ENCODE data around the gene ANGPTL2. TPM values are rescaled to one million over a fixed set of nuclear protein-coding genes. Genes with fewer than 3 reads are reported as not detected.

ANGPTL2 gene
- total RNA-seq, 1 experiment from 2014 or later: 0.20 TPM

DNA sequence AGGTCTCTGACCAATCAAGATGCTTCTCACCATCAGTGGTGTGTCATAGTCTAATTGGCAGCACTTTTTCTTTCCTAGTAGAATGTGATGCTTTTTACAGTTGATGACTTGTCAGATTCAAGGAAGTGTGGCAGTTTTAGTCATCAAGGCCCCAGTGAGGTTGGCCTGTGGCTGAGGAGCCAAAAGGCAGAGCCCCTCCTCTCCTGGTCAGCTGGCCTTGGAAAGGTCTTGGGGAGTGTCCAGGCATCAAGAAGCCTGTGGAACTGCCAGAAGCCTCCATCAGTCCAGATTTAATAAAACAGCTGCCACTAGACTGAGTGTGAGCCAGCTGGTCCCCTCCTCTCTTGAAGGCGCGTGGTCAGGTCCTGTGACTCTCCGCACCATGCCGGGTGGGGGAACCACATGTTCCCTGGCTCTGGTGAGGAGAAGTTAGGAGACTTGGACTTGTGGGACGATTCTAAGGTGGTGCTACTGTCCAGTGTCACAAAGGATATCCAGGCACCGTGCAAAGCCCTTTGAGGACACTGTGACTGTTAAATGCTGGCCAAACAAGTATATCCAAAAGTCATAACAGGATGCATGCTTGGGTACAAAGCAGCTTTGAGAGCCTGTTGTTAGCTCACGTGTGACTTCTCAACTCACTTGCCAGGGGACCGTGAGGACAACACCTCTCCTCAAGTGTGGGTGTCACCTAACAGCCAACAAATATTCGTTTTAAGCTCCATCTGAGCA is 6.1 kb upstream of the ANGPTL2 start:
- DNase-seq (ENCODE audit: low read depth, low spot score) (no peak), ATAC-seq (no peak)
- ChIA-PET RAD21 (ENCODE audit: low non-redundant PET in 1 of 2, low total read pairs in 2 of 2, uncharacterized antibody in 2 of 2, unreplicated experiment in 2 of 2) (no interaction called here), POLR2A (no interaction called here), CTCF (interaction anchor here (0.6 kb wide), 1 partner anchor 21 kb away, joined by 3 read pairs; no protein-coding TSS in a partner anchor)
- Histone ChIP-seq H3K4me2 (ENCODE audit: low read length) (no peak overlapping the region), H3K4me3 (replicated peaks in 1 of 2; ENCODE audit: low read depth in 1 of 2, low read length in 2 of 2) (no peak overlapping the region), H3K4me1 (ENCODE audit: control insufficient read depth in 1 of 2, insufficient read depth in 2 of 2, low read length in 2 of 2) (peaks cover 22 to 31% of the 10 kb centered on the region in 2 experiments), H3K27me3 (ENCODE audit: insufficient read depth, low read length) (no peaks in the 10 kb centered on the region), H3K9me3 (ENCODE audit: control insufficient read depth in 1 of 2, insufficient read depth in 1 of 2, low read depth in 1 of 2, low read length in 2 of 2) (no peaks in the 10 kb centered on the region), H3K27ac (ENCODE audit: low read depth, low read length) (no peak overlapping the region), H3K9me2 (ENCODE audit: insufficient read depth) (no peaks in the 10 kb centered on the region), H4K20me1 (ENCODE audit: insufficient read depth) (no peaks in the 10 kb centered on the region), H3K9ac (ENCODE audit: low read length) (no peak overlapping the region), H3K36me3 (ENCODE audit: control insufficient read depth in 1 of 2, insufficient read depth in 2 of 2, low read length in 2 of 2) (no peaks in the 10 kb centered on the region), H2AFZ (ENCODE audit: low read depth, low read length, poor library complexity, severe bottlenecking) (no peak overlapping the region), H3K79me2 (ENCODE audit: insufficient read depth, low read length) (no peaks in the 10 kb centered on the region)
- TF ChIP-seq ZFX (IDR thresholded peaks at IDR 0.05) (no peak), FOSL1 (IDR thresholded peaks at IDR 0.05; ENCODE audit: low read depth) (no peak), TCF7L2 (IDR thresholded peaks at IDR 0.05; ENCODE audit: borderline replicate concordance, extremely low read depth, insufficient read depth, insufficient read length) (no peak), RAD21 (IDR thresholded peaks at IDR 0.05; ENCODE audit: low read depth) (no peak), CBX3 (IDR thresholded peaks at IDR 0.05; ENCODE audit: low read depth) (no peak), SRF (IDR thresholded peaks at IDR 0.05; ENCODE audit: low read depth) (no peak)
- TF ChIP-seq, protein P1, sequence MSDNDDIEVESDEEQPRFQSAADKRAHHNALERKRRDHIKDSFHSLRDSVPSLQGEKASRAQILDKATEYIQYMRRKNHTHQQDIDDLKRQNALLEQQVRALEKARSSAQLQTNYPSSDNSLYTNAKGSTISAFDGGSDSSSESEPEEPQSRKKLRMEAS (IDR thresholded peaks at IDR 0.05): no peak
- TF ChIP-seq, protein P2, sequence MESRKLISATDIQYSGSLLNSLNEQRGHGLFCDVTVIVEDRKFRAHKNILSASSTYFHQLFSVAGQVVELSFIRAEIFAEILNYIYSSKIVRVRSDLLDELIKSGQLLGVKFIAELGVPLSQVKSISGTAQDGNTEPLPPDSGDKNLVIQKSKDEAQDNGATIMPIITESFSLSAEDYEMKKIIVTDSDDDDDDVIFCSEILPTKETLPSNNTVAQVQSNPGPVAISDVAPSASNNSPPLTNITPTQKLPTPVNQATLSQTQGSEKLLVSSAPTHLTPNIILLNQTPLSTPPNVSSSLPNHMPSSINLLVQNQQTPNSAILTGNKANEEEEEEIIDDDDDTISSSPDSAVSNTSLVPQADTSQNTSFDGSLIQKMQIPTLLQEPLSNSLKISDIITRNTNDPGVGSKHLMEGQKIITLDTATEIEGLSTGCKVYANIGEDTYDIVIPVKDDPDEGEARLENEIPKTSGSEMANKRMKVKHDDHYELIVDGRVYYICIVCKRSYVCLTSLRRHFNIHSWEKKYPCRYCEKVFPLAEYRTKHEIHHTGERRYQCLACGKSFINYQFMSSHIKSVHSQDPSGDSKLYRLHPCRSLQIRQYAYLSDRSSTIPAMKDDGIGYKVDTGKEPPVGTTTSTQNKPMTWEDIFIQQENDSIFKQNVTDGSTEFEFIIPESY (IDR thresholded peaks at IDR 0.05; ENCODE audit: extremely low read depth, insufficient replicate concordance, low read length): no peak
- TF ChIP-seq, protein P3, sequence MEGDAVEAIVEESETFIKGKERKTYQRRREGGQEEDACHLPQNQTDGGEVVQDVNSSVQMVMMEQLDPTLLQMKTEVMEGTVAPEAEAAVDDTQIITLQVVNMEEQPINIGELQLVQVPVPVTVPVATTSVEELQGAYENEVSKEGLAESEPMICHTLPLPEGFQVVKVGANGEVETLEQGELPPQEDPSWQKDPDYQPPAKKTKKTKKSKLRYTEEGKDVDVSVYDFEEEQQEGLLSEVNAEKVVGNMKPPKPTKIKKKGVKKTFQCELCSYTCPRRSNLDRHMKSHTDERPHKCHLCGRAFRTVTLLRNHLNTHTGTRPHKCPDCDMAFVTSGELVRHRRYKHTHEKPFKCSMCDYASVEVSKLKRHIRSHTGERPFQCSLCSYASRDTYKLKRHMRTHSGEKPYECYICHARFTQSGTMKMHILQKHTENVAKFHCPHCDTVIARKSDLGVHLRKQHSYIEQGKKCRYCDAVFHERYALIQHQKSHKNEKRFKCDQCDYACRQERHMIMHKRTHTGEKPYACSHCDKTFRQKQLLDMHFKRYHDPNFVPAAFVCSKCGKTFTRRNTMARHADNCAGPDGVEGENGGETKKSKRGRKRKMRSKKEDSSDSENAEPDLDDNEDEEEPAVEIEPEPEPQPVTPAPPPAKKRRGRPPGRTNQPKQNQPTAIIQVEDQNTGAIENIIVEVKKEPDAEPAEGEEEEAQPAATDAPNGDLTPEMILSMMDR (IDR thresholded peaks at IDR 0.05 in 2 of 3, conservative IDR thresholded peaks at IDR 0.05 in 1 of 3; ENCODE audit: borderline replicate concordance in 1 of 3, insufficient read depth in 1 of 3, low read depth in 2 of 3, low read length in 2 of 3): no peak
- TF ChIP-seq, protein P4, sequence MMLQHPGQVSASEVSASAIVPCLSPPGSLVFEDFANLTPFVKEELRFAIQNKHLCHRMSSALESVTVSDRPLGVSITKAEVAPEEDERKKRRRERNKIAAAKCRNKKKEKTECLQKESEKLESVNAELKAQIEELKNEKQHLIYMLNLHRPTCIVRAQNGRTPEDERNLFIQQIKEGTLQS (IDR thresholded peaks at IDR 0.05): no peak
- no TSS peak for BruUV-seq (replicated peaks)
- intact Hi-C loops (cut with micrococcal nuclease): no loop called here

Data from HCT116 (cell line).